GM21381 (cell line): Measurements from ENCODE around the gene TMEM242.

ENCODE experiments used
- ATAC-seq: cut with Tn5 transposase; IDR thresholded peaks from one replicate; pipeline ENCODE4 v1.9.1; 2021; ENCODE audit warnings: mild to moderate bottlenecking, moderate library complexity; ENCODE audit not compliant: unreplicated experiment

Gene TMEM242

DNA sequence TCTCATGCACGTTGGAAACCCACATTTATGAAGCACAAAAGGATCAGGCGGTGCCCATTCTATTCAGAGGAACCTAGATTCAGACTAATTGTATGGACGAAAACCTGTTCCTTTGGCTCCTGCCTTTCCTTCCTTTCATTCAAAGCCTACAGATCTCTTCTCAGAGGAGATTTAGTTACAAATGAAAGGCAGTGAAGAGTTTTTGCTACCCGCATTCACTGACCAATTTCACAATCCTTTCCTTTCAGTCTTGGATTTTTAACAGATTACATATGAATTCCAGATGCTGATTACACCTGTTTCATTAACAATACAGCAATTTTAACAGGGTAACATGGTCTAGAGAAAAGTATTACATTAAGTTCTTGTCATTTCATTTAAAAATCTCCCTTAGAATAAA, 32.0 kb downstream of the TMEM242 start:
- no peak for ATAC-seq

DNA sequence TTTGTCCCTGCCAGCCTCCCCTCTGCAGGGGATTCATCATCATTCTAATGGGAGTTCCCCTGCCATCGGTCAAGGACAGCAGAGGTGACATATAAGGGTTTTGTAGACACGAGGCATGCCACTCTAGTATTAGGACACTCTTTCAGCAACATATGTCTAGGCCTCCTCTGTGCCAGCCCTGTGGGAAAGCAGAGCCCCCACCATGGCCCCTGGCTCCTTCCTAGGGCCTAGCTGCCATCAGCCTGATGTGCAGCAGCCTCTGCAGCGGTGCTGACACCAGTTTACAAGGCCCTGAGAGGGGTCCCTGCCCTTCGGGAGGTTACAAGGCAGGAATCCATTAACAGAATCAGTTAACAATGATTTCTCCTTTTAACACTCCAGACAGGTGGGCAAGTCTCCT, 32.5 kb downstream of the TMEM242 start:
- ATAC-seq = no peak

DNA sequence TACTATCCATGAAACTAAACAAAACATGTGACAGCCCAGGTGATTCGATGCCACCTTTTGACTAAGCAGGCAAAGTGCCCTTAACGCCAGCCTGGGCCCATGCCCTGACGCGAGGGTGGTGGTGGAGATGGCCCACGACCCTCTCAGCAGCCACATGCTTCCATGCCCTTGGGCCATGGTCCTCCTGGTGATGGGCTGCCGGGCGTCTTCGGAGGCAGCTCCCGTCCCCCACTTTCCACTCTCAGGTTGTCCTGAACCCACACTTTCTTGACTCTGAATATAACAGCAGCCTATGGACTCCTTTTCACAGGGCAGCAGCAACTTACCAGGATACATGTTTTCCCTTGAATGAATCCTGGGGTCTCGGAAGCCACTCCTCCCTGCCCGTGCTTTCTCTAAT, 33.6 kb downstream of the TMEM242 start:
- no peak for ATAC-seq

DNA sequence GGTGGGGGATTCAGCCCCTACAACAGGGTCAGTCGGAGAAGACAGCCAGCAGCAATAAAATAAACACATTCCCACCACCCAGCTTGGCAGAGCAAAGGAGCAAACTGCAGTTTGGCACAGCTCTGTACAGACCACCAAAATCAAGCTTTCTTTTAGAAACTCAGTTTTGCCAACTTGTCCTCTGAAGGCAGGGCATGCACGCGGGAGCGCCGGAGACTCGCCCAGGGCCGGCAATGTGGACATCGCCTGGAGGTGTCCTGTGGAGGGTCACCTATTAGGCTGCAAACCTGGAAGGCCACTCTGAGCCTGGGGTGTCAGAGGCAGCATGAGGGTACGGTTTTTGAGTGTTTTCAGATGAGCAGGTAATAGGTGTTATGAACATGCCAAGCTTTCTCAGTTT, 34.7 kb downstream of the TMEM242 start:
- ATAC-seq = no peak

DNA sequence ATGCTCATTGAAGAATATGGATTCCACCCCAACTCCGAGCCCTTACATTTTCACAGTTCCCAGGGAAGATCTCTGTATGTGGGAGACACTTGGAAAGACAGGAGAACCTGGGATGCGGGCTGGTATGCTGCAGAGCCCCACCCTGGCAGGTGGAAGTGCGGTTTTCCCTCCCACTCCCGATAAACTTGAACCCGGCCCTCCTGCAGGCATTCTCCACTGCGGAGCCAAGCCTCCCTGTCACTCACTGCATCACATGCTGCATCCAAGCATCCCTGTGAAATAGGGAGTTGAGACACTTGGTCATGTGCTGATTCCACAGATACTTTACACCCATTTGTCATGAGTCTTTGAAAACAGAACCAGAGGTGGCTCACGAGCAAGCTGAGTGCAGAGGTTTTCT, 35.4 kb downstream of the TMEM242 start:
- no peak for ATAC-seq

DNA sequence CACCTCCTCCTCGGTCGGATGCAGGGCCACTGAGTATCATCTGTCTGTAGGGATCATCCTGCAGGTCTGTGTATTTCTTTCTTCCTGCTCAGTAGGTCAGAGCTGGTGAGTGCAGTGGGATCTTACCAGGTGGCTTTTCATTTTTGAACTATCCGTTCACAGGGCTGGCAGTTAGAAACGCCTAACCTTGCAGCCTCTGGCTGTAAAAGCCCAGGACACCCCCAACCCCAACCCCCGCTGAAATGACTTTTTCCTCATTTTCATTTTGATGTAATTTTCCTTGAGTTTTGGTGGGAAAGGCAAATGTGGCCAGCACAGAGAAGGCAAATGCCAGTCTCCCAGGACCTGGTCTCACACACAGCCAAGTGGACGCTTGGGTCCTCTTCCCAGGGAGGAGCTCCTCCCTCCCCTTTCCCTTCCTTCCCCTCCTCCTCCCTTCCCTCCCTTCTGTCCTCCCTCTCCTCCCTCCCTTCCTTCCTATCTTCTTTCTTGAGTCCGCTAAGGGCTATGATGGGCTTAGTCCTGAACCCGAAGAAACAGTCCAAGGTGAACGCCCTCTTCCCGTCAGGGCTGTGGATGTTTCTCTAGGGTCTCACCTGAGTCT, 36.0 kb downstream of the TMEM242 start:
- ATAC-seq = no peak

DNA sequence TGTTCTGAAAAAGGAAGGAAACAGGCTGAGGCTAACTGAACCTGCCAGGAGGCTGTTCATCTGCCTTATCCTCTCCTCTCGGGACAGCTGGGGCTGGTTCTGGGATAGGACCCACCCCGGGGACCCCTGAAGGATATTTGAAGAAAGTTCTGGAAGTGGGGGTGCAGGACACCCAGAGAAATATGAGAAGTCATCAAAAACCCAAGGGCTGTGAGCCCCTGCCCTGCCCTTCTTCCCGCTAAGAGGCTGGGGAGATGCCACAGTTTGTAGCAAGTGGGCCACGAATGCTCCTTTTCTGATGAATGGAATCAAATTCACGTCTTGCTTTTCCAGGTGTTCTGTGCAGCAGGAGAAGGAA, 37.9 kb downstream of the TMEM242 start:
- no peak for ATAC-seq

DNA sequence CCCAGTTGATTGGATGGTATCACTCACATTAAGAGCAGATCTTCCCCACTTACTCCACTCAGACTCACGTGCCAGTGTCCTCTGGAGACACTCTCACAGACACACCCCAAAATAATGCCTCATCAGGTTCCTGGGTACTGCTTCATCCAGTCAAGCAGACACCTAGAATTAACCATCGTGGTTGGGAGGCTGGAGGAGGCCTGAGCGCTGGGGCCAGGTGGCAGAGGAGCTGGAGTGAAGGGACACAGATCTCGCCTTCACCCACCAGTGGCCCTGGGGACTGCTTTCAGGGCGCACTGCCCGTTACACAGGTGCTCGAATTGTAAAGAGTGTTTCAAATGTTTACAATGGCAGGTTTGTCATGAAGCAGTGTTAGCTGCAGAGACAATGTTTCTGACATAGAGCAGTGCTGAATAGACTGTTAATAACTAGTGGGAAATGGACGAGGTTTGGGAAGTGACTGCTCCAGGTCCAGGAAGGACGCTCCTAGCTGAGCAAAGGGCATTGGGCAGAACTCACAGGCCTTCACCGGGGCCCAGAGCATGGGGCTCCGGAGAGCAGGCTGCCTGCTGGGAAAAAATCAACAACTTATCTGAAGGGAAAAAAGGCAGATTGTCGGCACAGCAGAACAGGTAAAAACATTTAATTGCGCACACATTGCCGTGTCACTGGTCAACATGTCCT, 38.4 kb downstream of the TMEM242 start:
- no peak for ATAC-seq

DNA sequence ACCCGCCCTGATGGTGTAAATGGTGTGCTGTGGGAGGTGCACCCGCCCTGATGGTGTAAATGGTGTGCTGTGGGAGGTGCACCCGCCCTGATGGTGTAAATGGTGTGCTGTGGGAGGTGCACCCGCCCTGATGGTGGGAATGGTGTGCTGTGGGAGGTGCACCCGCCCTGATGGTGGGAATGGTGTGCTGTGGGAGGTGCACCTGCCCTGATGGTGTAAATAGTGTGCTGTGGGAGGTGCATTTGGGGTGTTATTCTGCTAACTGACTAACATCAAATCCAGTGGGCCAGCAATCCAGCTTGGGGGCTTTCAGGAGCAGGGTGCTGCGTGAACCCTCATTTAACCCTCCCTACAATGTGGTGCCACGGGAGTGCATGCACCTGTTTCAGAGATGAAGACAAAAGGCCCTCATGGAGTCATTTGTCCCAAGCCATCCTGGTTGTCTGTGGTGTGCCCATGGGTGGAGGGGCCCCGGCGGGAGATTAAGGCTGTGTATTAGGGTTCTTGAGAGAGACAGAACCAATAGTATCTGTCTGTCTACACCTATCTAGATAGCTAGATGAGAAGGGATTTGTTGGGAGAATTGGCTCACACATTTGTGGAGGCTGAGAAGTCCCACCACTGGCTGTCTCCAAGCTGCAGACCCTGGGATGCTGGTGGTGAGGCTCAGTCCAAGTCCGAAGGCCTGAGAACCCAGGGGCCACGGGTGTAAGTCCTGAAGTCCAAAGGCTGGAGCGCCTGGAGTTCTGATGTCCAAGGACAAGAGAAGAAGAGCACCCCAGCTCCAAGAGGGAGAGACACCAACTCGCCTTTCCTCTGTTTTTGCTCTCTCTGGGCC, 39.2 kb downstream of the TMEM242 start:
- no peak for ATAC-seq

DNA sequence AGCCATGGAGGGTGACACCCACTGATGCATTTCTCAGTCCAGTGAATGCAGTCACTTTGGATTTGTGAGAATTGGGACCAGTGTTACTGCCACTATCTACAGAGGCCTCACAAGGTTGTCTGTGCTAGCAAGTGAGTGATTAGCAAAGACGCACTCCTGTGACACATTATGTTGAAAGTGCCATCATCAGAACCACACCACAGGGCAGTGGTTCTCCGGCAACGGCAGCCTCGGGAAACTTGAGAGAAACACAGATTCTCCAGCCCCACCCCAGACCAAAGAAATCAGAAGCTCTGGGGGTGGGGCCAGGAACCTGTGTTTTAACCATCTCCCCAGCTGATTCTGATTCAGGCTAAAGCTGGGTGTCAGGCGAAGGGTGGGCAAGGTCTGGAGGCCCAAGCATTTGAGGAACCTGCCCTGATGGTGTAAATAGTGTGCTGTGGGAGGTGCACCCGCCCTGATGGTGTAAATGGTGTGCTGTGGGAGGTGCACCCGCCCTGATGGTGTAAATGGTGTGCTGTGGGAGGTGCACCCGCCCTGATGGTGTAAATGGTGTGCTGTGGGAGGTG, 39.9 kb downstream of the TMEM242 start:
- no peak for ATAC-seq

DNA sequence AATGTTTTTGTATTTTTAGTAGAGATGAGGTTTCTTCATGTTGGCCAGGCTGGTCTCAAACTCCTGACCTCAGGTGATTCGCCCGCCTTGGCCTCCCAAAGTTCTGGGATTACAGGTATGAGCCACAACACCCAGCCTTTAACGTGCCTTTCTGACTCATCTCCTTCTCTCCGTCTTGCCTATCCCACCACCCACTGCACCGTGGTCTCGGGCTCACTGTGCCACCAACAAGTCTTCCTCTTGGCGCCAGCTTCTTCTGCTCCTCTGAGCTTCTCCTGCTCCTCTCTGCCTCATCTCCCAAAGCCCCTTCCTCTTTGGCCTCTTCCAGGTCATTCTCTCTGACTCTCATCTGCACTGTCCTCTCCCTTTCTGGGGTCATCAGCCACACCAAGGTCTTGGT, 41.0 kb downstream of the TMEM242 start:
- no peak for ATAC-seq

DNA sequence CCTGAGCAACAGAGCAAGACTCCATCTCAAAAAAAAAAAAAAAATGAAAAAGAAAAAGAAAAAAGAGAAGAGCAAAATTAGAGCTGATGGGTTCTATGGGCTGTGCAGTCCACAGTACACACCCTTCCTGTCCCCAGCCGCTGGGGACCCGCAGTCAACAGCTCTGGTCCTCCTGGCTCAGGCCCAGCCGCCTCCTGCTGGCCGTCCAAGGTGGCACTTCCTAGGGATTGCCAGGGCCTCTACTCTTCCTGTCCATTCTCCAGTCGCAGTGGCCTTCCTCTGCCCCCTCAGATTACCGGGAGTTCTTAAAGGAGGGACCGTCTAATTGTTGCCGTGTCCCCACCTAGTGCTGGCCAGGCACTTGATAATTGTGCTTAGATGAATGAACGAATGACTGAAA, 41.7 kb downstream of the TMEM242 start:
- no peak for ATAC-seq

DNA sequence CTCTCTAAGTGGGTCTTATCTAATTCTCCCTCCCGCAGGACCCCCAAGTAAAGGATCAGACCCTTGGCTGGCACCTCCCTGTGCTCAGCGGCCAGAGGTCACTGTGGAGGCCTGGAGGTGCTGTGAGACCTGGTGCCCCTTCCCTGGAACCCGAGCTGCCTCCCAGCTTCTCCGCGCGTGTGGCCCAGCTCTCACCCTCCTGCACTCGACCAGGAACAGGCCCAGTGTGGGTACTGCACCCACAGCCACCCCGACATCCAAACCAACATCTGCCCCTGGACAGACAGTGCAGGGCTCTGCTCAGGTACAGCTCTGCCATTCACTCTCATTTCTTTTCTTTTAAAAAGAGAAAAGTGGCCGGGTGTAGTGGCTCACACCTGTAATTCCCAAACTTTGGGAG, 42.4 kb downstream of the TMEM242 start:
- ATAC-seq = no peak

DNA sequence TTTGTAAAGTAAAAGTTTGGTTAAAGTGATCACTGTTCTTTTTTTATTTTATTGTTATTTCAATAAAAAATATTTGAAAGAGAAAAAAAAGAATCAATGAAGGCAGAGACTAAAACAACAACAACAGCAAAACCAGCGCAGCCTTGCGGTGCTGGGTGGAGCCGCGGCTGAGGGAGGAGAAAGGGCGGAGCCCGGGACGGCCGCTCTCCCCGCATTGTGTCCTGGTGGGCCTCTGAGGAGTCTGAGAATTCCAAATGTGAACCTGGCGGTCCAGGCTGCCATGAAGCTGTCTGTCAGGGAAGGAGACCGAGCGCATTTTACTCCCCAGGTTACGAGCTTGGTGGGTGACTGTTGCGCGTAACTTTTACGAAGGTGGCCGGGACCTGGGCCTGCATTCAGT, 43.2 kb downstream of the TMEM242 start:
- no peak for ATAC-seq

DNA sequence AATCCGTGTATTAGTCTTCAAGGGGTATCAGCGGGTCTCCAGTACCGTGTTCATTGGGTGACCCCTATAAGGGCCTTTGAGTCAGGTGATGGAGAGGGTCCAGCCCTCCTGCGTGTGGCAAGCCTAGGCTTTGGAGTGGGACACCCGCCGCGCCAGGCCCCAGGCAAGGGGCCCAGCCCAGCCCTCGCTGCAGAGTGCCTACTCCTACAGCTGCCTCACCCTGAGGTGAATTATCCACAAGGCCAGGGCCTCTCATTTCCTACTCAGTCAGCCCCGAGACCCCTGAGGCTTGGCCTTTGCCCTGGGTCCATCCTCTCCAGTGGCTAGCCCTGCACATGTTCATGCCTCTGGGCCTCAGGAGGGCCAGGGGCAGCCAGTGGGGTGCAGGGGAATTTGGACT, 45.1 kb downstream of the TMEM242 start:
- no peak for ATAC-seq

DNA sequence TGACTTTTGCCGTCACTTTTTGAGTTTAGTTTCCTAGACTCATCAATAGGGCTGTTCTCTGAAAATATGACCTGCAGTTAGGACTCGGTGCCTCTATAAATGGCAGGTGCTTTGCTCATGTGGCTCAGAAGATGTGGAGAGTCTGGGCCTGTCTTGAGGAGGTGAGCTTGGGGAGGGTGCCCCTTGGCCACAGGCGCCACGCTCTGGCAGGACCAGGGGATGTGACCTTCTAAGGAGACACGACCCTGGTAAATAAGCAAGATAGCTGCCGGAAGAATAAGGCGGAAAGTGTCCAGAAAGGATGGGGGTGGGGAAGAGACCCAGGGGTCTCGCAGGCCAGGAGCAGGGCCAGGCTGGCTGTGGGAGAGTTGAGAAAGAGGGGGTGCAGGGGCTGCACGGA, 46.6 kb downstream of the TMEM242 start:
- no peak for ATAC-seq

DNA sequence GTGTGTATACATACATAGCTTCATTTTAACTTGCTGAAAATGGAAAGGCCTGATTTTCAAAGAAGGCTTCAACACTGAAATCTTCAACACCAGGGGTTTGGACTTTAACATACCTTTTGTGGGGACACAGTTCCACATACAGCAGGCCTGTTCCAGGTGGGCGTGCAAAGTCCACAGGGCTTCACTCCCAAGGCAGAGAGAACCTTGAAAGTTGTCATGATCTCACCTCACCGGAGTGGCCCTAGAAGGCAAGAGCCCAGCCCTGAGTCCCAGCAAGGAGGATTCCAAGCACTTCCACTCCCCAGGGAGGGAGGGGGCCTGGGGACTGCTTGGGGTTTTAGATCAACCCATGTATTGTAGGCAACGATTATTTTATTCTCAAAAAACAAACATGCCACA, 47.2 kb downstream of the TMEM242 start:
- no peak for ATAC-seq

DNA sequence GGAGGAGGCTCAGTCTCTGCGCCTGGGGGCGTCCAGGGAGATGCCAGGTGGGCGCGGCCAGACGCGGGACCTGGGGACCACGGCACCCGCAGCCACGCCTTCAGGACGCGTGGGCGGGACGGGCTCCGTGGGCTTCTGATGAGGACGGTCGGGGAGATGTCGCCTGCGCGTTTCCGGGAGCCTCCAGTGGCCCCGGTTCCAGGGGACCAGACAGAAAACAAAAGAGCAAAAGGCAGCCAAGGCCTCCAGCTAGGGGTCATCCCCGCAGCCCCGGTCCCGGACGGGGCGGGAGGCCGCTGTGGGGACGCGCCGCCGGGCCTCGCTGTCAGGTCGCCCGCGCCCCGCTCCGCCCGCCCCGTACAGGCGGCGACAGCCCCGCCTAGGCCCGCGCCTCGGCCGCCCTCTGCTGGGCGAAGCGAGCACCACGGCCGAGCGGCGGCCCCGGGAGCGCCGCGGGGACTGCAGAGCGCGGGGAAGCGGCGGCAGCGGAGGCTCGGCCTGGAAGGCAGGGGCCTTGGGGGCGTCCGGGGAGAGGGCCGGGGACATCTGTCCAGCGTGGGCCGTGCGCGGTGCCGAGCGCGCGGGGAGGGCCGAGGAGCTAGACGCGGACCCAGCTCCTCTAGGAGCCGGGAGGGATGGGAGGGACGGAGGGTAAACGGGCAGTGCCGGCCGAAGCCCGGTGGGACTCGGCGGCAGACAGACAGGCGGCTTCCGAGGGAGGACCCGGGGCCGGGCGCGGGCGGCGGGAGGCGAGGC, 48.7 kb downstream of the TMEM242 start:
- peak; percentile 94 for ATAC-seq

DNA sequence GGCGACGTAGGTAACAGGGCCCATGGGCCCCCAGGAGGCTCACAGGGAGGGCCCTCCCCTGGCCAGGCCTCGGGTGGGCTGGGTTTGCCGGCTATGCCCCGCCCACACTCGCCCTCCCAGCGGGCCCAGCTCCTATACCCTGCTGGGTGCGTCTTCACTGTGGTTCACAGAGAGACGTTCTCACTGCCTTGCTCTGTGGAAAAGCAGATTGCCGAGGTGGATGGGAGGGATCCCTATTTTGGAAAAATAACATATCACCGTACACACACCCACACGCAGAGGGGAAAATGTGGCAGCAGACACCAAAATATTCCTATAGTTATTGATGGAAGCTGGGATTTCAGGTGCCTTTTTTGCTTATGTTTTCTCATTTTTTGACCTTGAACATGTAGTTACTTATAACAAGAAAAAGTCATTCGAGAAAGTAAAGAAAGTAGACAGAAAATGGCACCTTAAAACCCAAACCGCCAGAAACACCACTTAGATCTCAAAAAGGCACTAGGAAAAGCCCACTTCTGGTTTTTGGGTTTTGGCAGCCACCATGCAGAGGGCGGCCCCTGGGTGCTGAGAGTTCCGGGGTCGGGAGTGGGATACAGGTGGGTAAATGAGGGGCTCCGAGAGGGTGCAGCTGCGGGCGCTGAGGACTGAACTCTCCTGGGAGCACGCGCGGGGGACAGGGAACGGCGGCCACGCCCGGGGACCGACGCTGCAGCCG, 49.4 kb downstream of the TMEM242 start:
- ATAC-seq = peak; percentile 36
